MM.1S (cell line): ENCODE measurements around the gene GRIN1.

Source experiments
- DNase-seq: peaks from one replicate; pipeline ENCODE4 v3.0.0-alpha.2; 2015
- H2AFZ ChIP-seq: fragments of 300-600 bp; sonication (generic); 2 replicates; pipeline ENCODE4 v1.6.0; 2016; ENCODE audit warnings: antibody characterized with exemption, low read length
- H3F3A ChIP-seq: fragments of 300-600 bp; sonication (generic); 2 replicates; pipeline ENCODE4 v1.6.1; 2016; ENCODE audit warnings: mild to moderate bottlenecking, antibody characterized with exemption, low read length, moderate library complexity, mixed read lengths; ENCODE audit not compliant: insufficient read depth
- H3K27ac ChIP-seq: fragments of 300-600 bp; sonication (generic); 2 replicates; pipeline ENCODE4 v1.5.1; 2016; ENCODE audit warnings: mild to moderate bottlenecking, low read length
- H3K27me3 ChIP-seq: fragments of 300-600 bp; sonication (generic); replicated peaks from 2 replicates; pipeline ENCODE4 v1.6.0; 2016; ENCODE audit warnings: low read length; ENCODE audit not compliant: insufficient read depth
- H3K36me3 ChIP-seq: fragments of 300-600 bp; sonication (generic); replicated peaks from 2 replicates; pipeline ENCODE4 v1.6.1; 2016; ENCODE audit warnings: mild to moderate bottlenecking, low read length, mixed read lengths; ENCODE audit not compliant: insufficient read depth
- H3K4me1 ChIP-seq: fragments of 300-600 bp; sonication (generic); 2 replicates; pipeline ENCODE4 v1.6.1; 2016; ENCODE audit warnings: low read length, mixed read lengths
- H3K4me2 ChIP-seq: fragments of 300-600 bp; sonication (generic); 2 replicates; pipeline ENCODE4 v1.6.0; 2016; ENCODE audit warnings: low read depth, low read length
- H3K4me3 ChIP-seq: fragments of 300-600 bp; sonication (generic); 2 replicates; pipeline ENCODE4 v1.5.1; 2016; ENCODE audit warnings: low read length, mixed read lengths
- H3K79me2 ChIP-seq: fragments of 300-600 bp; sonication (generic); 2 replicates; pipeline ENCODE4 v1.6.1; 2016; ENCODE audit warnings: mixed run types, low read length, mixed read lengths
- H3K9ac ChIP-seq: fragments of 300-600 bp; sonication (generic); 2 replicates; pipeline ENCODE4 v1.6.1; 2016; ENCODE audit warnings: low read length, mixed read lengths
- H3K9me2 ChIP-seq: fragments of 300-600 bp; sonication (generic); replicated peaks from 2 replicates; pipeline ENCODE4 v1.6.1; 2016; ENCODE audit warnings: mild to moderate bottlenecking, low read length, mixed read lengths; ENCODE audit not compliant: insufficient read depth
- H3K9me3 ChIP-seq: fragments of 300-600 bp; sonication (generic); replicated peaks from 2 replicates; pipeline ENCODE4 v1.6.1; 2016; ENCODE audit warnings: mild to moderate bottlenecking, low read length, mixed read lengths; ENCODE audit not compliant: insufficient read depth
- H4K20me1 ChIP-seq: fragments of 300-600 bp; sonication (generic); 2 replicates; pipeline ENCODE4 v1.6.1; 2016; ENCODE audit warnings: mild to moderate bottlenecking, low read length, moderate library complexity, mixed read lengths; ENCODE audit not compliant: insufficient read depth
- CTCF ChIP-seq: fragments of 300-600 bp; sonication (generic); IDR thresholded peaks from 2 replicates; pipeline ENCODE4 v1.5.1; 2016; ENCODE audit warnings: antibody characterized with exemption, low read length, mixed read lengths
- EZH2 ChIP-seq: fragments of 300-600 bp; sonication (generic); optimal IDR thresholded peaks from 2 replicates; pipeline ENCODE3; 2017; ENCODE audit warnings: low read depth, mild to moderate bottlenecking, antibody characterized with exemption, low read length, mixed read lengths
- EZH2phosphoT487 ChIP-seq: fragments of 300-600 bp; sonication (generic); IDR thresholded peaks from 2 replicates; pipeline ENCODE4 v1.6.1; 2018; ENCODE audit warnings: antibody characterized with exemption, low read length

GRIN1 gene

GRCh38 chr9:137136261-137136880, 2.6 kb upstream of the GRIN1 start:
- no peaks in the 10 kb centered on the region for H3F3A ChIP-seq
- no peak overlapping the region for H3K4me2 ChIP-seq
- H3K9me2 ChIP-seq = no peaks in the 10 kb centered on the region
- no peak overlapping the region for H2AFZ ChIP-seq
- DNase-seq = peak; percentile 5
- no peaks in the 10 kb centered on the region for H4K20me1 ChIP-seq
- H3K4me3 ChIP-seq = no peak overlapping the region
- no peaks in the 10 kb centered on the region for H3K9me3 ChIP-seq
- no peaks in the 10 kb centered on the region for H3K36me3 ChIP-seq
- no peak for TF ChIP-seq CTCF
- TF ChIP-seq EZH2 = no peak
- no peak for TF ChIP-seq EZH2phosphoT487
- H3K9ac ChIP-seq = no peak overlapping the region
- H3K79me2 ChIP-seq = no peaks in the 10 kb centered on the region
- peaks cover 83% of the 10 kb centered on the region for H3K27me3 ChIP-seq
- H3K4me1 ChIP-seq = no peaks in the 10 kb centered on the region
- no peak overlapping the region for H3K27ac ChIP-seq

- Histone ChIP-seq H3K9ac (no peak overlapping the region), H3K79me2 (no peaks in the 10 kb centered on the region), H3K27me3 (peaks cover 86% of the 10 kb centered on the region), H4K20me1 (no peaks in the 10 kb centered on the region), H3K4me2 (no peak overlapping the region), H3K9me2 (no peaks in the 10 kb centered on the region), H3K4me1 (no peaks in the 10 kb centered on the region), H3F3A (no peaks in the 10 kb centered on the region), H3K27ac (no peak overlapping the region), H3K9me3 (no peaks in the 10 kb centered on the region), H2AFZ (no peak overlapping the region), H3K36me3 (no peaks in the 10 kb centered on the region), H3K4me3 (no peak overlapping the region)
- TF ChIP-seq EZH2phosphoT487 (no peak), EZH2 (no peak), CTCF (no peak)
- DNase-seq = no peak
These were observed 1.9 kb upstream of the GRIN1 start for GRCh38 chr9:137136881-137137607.

GRCh38 chr9:137138058-137138721, 764 bp upstream of the GRIN1 start:
- Histone ChIP-seq H3K4me1 (no peaks in the 10 kb centered on the region), H3K27ac (no peak overlapping the region), H3F3A (no peaks in the 10 kb centered on the region), H3K36me3 (no peaks in the 10 kb centered on the region), H3K4me2 (no peak overlapping the region), H3K4me3 (no peak overlapping the region), H3K9ac (no peak overlapping the region), H4K20me1 (no peaks in the 10 kb centered on the region), H3K9me3 (no peaks in the 10 kb centered on the region), H2AFZ (no peak overlapping the region), H3K9me2 (no peaks in the 10 kb centered on the region), H3K27me3 (peaks cover 88% of the 10 kb centered on the region), H3K79me2 (no peaks in the 10 kb centered on the region)
- DNase-seq = no peak
- TF ChIP-seq EZH2phosphoT487 (no peak), EZH2 (no peak), CTCF (no peak)
